GM18873 (cell line): Measurements from ENCODE around the gene SERPINB6.
A peak's percentile ranks its signal among the peaks of the same experiment; 100 is the strongest.
"Not testable (repeated sequence)": the region's sequence is repeated elsewhere in the genome, so short reads cannot be mapped to it uniquely, and the experiment has no call there.

Experiments
- ATAC-seq: cut with Tn5 transposase; IDR thresholded peaks from one replicate; pipeline ENCODE4 v1.9.1; 2021; ENCODE audit warnings: mild to moderate bottlenecking, moderate library complexity, moderate number of reproducible peaks; ENCODE audit not compliant: unreplicated experiment, low FRiP score

The SERPINB6 gene

DNA sequence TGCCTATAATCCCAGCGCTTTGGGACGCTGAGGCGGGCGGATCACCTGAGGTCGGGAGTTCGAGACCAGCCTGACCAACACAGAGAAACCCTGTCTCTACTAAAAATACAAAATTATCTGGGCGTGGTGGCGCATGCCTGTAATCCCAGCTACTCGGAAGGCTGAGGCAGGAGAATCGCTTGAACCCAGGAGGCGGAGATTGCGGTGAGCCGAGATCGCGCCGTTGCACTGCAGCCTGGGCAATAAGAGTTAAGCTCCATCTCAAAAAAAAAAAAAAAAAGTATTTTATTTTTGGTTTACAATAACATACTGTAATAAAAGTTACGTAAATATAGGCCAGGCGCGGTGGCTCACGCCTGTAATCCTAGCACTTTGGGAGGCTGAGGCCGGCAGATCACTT lies 29.3 kb downstream of the SERPINB6 start:
- ATAC-seq: not testable (repeated sequence)

DNA sequence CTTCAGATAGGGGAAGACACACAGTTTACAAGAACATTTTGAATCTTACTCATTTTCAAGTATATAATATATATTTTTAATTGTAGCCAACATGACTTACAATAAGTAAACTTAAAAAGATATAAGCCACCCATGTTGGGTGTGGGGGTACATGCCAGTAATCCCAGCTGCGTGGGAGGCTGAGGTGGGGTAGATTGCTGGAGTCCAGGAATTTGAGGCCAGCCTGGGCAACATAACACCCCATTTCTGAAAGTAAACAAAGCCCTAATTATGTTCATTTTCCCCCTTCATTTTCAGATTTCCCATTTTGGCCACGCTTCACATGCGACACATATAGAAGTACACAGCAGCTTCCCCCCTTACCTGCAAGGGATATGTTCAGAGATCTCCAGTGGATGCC lies 30.5 kb downstream of the SERPINB6 start:
- no peak for ATAC-seq

DNA sequence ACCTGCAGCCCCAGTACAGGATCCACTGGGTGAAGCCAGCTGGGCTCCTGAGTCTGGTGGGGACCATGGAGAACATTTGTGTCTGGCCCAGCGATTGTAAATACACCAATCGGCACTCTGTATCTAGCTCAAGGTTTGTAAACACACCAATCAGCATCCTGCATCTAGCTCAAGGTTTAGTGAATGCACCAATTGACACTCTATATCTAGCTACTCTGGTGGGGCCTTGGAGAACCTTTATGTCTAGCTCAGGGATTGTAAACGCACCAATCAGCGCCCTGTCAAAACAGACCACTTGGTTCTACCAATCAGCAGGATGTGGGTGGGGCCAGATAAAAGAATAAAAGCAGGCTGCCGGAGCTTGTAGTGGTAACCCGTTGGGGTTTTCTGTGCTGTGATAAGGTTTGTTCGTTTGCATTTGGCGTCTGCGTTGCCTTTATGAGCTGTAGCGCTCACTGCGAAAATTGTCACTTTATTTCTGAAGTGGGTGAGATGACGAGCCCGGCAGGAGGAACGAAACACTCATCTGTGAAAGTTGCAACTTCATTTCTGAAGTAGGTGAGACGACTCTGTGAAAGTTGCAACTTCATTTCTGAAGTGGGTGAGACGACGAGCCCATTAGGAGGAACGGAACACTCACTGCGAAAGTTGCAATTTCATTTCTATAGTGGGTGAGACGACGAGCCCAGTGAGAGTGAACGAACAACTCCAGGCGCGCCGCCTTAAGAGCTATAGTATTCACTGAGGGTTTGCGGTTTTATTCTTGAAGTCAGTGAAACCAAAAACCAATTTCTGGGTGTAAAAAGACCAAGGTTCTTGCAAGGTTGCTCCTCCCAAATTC lies 31.1 kb downstream of the SERPINB6 start:
- peak; percentile 84 for ATAC-seq

DNA sequence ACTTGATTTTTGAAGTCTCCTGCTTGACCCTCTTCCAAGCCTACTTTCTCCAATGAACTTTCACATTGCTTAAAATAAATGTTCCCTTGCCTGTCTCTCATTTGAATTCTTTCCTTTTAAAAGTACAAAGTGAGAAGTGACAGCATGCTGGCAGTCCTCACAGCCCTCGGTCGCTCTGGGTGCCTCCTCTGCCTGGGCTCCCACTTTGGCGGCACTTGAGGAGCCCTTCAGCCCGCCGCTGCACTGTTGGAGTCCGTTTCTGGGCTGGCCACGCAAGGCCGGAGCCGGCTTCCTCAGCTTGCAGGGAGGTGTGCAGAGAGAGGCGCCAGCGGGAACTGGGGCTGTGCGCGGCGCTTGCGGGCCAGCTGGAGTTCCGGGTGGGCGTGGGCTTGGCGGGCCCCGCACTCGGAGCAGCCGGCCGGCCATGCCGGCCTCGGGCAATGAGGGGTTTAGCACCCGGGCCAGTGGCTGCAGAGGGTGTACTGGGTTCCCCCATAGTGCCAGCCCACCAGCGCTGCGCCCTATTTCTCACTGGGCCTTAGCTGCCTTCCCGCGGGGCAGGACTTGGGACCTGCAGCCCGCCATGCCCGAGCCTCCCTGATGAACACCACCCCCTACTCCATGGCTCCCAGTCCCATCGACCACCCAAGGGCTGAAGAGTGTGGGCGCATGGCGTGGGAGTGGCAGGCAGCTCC lies 31.9 kb downstream of the SERPINB6 start:
- no peak for ATAC-seq

DNA sequence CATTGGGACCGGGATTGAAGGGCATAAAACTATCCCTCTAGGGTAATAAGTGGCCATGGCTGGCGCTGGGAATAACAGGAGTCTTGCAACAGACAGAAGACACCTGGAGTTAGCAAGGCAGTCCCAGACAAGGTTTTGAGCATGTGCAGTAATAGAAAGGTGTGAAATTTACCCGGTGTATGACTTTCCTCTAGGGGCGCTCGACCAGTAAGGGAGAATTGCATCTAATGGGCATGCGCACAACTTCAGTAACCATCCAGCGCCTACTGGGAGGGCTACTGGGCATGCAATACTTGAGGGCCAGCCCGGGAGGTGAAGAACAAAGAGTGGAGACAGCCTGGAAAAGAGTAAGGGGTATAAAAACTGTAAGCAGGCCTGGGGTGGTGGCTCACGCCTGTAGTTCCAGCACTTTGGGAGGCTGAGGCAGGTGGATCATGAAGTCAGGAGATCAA lies 32.7 kb downstream of the SERPINB6 start:
- ATAC-seq: no peak

DNA sequence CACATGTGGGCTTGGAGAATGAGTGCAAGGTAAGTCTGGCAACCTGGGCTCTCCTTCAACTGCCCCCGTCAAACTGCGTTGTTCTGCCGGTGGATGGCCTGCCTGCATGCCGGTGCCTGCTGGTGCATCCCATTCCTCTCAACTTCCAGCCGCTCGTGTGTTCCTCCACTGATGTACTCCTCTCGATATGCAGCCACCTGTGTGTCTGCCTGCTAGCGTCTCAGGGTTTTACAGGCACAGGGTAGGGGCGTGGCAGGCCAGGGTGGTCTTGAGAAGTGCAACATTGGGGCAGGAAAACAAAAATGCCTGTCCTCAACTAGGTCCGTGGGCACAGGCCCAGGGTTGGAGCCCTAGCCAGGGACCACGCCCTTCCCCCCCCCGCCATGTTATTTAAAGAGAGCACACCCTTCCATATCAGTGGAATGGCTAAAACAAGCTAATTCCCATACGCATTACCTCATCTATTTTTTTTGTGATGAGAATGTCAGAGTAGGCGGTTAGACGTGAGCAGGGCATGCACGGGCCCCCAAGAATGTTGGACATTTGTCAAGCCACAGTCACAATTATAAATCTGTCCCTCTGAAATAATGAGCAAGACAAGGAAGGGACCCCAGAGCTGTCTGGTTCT lies 33.2 kb downstream of the SERPINB6 start:
- no peak for ATAC-seq

DNA sequence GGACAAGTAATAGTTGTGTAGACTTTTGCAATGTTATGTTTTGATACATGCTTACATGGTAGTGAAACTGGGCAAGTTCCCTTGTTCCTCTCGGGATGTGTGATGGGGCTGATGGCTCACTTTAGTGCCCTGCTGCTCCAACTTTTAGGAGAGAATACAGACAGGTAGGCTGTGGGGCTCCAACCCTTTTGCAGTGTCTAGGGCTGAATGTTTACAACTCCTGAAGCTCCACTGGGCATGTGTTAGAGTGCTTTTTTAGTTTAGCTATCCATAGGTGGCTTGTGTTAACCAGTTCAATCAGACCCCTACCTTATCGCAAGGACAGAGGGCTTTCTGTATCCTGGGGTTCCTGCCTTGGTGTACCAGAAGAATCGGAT lies 33.8 kb downstream of the SERPINB6 start:
- no peak for ATAC-seq

DNA sequence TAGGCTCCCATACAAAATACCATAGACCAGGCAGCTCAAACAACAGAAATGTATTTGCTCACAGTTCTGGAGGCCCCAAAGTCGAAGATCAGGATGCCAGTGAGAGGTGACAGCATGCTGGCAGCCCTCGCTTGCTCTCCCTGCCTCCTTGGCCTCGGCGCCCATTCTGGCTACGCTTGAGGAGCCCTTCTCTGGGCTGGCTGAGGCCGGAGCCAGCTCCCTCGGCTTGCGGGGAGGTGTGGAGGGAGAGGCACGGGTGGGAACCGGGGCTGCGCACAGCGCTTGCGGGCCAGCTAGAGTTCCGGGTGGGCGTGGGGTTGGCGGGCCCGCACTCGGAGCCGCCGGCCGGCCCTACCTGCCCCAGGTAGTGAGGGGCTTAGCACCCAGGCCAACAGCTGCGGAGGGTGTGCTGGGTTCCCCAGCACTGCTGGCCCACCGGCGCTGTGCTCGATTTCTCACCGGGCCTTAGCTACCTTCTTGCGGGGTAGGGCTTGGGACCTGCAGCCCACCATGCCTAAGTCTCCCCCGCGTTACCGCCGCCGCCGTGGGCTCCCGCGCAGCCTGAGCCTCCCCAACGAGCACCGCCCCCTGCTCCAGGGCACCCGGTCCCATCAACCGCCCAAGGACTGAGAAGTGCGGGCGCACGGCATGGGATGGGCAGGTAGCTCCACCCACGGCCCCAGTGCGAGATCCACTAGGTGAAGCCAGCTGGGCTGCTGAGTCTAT lies 35.6 kb downstream of the SERPINB6 start:
- no peak for ATAC-seq

DNA sequence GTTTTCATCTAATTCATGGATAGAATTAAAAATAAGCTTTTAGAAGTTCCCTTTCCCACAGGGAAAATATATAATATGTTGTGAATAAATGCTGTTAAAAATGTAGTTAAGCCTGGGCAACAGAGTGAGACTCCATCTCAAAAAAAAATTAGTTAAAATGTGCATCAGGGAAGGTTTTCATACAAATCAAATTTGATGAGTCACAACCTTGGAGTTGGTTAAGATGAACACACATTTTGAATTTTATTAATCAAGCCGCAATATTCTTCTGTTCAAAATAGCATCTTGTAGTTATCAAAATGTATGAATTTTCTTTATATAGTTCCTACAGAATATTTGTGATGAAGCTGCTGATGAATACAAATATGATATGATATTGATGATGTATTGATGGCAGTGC lies 37.3 kb downstream of the SERPINB6 start:
- ATAC-seq: no peak

DNA sequence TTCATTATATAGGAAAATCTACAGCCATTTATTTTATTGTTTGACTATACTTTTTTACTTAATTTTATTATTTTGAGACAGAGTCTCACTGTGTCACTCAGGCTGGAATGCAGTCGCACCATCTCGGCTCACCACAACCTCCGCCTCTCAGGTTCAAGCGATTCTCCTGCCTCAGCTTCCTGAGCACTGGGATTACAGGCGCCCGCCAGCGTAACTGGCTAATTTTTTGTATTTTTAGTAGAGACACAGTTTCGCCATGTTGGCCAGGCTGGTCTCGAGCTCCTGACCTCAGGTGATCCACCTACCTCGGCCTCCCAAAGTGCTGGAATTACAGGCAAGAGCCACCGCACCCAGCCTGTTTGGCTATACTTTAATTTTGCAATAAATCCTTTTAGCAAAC lies 38.5 kb downstream of the SERPINB6 start:
- not testable (repeated sequence) for ATAC-seq

DNA sequence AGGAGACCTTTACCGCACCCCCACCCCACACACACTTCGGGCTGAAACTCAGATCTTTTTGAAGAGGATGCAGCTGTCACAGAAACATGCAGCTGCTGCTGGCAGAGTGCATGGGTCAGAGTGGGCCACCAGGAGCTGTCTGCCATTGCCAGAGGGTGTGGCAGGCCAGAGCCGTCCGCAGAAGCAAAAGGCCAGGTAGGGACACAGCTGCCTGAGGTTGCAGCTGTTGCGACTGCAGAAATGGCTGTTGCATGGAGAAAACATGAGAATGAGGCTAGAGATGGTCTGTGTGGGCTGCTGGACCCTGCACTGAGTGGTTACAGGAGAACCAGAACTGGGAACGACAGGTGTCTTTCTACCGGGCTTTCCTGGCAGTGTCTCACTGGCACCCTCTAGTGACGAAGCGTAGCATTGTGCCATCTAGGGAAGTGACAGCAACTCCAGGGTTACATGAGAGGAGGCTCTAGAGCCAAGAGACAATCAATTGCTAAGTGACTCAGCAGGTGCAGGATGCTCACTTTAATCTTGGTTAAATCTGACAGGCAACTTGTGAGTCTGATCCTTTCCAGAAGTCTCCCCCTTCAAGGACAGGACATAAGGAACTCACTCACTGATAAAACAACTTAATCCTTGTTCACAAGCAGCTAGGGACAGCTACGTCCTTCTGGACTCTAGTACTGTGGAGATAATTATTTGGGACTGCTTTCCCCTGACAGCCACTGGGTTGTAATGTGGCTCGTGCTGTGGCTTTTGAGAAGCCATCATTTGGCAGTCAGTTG lies 39.2 kb downstream of the SERPINB6 start:
- peak; percentile 47 for ATAC-seq

DNA sequence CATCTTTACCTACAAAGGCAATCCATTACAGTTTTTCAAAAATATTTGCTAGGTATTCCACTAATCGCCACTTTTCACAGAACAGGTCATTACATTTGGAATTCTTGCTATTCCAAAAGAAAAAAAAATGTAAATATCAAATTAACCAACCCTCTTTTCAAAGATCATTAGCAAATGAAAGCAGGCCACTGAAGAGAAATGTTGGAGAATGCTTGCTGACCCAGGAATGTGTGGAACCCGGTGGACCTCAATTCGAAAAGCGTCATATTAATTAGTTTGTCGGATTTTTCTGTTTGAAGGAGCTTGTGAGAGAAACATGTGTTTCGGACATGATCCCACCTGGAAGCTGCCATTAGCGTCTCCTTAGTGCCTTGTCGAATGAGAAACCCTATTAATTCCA lies 40.3 kb downstream of the SERPINB6 start:
- no peak for ATAC-seq

DNA sequence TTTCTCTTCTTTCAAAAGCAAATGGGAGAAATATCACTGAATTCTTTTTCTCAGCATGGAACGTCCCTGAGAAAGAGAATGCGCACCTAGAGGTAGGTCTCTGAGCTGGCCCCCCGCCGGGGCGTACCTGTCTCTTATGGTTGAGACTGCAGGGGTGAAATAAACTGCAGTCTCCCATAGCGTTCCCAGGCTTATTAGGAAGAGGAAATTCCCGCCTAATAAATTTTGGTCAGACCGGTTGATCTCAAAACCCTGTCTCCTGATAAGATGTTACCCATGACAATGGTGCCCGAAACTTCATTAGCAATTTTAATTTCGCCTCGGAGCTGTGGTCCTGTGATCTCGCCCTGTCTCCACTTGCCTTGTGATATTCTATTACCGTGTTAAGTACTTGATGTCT lies 43.4 kb downstream of the SERPINB6 start:
- ATAC-seq: not testable (repeated sequence)

DNA sequence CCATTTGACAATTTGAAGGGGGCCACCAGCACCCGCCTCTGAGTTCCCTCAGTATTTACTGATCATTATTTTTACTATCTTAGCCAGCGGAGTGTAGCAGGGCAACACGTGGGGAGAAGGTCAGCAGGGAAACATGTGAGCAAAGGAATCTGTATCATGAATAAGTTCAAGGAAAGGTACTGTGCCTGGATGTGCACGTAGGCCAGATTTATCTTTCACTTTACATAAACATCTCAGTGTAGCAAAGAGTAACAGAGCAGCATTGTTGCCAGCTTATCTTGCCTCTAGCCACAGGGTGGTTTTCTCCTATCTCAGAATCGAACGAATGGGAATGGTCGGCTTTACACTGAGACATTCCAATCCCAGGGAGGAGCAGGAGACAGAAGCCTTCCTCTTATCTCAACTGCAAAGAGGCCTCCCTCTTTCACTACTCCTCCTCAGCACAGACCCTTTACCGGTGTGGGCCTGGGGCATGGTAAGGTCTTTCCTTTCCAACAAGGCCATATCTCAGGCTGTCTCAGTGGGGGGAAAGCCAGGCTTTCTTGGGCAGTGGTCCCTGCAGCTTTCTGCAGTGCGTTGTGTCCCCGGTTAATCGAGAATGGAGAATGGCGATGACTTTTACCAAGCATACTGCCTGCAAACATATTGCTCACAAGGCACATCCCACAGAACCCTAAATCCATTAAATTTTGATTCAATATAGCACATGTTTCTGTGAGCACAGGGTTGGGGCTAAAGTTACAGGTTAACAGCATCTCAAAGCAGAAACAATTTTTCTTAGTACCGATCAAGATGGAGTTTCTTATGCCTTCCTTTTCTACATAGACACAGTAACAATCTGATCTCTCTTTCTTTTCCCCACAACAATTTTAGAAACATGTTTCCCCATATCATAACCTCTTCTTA lies 45.3 kb downstream of the SERPINB6 start:
- not testable (repeated sequence) for ATAC-seq

DNA sequence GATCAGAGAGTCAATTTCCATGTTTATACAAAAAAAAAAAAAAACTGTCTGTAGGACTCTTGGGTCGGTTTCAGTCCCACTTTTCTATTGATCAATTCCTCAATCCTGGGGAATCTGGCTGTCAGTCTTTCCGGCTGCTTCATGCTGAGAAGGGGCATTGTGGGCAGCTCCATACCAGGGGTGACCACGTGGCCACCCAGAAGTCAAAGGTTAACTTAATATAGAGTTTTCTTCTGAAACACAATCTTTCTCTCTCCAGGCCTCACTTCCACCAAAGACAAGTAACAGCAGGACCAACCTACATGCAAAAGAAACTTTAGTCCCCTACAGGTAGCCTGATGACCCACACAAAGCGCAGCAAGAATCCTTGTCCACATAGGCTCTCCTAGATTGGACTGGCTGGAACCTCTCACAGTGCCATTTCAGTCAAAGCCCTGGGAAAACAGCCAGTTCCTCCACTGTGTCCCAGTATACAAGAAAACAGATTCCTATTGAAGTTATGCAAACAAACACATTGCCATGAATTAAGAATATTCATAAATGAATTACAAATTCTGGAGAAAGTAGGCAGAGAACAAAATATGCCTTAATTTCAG lies 49.7 kb downstream of the SERPINB6 start:
- no peak for ATAC-seq

DNA sequence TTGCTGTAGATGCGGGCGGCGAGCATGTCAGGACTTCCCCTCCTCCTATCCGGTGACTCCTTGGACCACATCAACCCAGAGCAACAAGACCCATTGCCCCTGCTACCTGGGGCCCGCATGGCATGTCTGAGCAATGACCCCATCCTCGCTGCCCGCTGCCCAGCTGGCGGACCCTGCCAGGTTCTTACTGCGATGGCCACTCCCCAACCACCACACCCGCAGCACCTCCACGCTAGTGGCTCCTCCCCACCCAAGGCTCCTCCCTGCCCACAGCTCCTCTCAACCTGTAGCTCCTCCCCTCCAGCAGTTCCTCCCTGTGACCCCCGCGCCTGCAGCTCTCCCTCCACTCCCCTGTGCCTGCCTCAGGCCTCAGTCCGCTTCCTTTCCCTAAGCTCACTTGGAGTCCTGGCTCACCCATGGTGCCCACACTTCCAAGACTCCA lies 50.7 kb downstream of the SERPINB6 start:
- no peak for ATAC-seq

DNA sequence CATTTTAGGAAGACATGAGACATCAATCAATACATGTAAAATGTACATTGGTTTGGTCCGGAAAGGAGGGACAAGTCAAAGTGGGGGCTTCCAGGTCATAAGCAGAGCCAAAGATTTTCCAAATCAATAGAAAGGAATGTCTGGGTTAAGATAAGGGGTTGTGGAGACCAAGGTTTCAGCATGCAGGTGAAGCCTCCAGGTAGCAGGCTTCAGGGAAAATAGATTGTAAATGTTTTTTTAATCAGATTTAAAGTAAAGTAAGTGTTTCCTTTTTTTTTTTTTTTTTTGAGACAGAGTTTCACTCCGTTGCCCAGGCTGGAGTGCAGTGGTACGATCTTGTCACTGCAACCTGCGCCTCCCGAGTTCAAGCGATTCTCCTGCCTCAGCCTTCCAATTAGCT lies 51.5 kb downstream of the SERPINB6 start:
- ATAC-seq: no peak

DNA sequence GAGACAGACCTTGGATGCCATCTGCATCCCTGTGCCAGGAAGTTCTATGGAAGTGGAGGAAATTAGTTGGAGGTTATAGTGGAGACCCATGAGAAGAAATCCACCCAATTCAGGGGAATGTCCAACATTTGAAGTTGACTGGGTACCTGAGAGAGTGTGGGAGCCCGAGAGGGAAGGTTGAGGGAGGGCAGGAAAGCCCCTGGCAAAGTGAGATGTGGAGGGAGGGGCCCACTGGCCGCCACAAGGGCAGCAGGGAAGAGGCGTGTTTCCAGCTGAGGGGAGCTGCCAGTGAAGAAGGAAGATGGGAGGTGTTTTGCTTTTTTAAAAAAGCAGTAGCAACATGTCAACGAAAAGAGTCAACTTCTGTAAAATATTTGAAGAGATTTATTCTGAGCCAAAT lies 52.0 kb downstream of the SERPINB6 start:
- no peak for ATAC-seq

DNA sequence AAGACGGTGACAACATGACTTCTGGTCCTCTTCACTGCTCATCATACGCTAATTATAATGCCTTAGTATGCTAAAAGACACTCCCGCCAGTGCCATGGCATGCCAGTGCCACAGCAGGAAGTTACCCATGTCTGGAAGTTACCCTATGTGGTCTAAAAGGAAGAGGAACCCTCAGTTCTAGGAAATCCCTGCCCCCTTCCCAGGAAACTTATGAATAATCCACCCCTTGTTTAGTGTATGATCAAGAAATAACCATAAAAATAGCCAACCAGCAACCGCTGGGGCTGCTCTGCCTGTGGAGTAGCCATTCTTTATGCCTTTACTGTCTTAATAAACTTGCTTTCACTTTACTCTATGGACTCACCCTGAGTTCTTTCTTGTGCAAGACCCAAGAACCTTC lies 52.4 kb downstream of the SERPINB6 start:
- ATAC-seq: no peak
